ENCODE measurements around the gene SDF4. TPM values are rescaled to one million over a fixed set of nuclear protein-coding genes. Genes with fewer than 3 reads are reported as not detected.

The SDF4 gene
- total RNA-seq: 143 and 151 TPM in 2 replicates
- 59.0 TPM for total RNA-seq (2013)
- polyA plus RNA-seq: 100 and 104 TPM in 2 replicates
- 61.0 and 85.5 TPM in 2 replicates for polyA minus RNA-seq

- H3K4me3 Mint-ChIP-seq: peak within 1 kb of the TSS; percentile 93
- POLR2A ChIA-PET: interaction anchor here (0.7 to 1.0 kb wide), 3 partner anchors 94 to 115 kb away, joined by 3 read pairs; partner anchors contain the start of gene C1orf159
- peaks cover 25 to 30% of the 10 kb centered on the region in 2 donors for H3K4me1 ChIP-seq (ENCODE audit: control insufficient read depth in 2 of 2, insufficient read depth in 2 of 2, low read length in 2 of 2)
These were observed at the start of gene SDF4 for GRCh38 chr1:1231400-1232207. Gene SDF4, minus strand, starts transcription at chr1:1232001. Its CDS starts 3,229 bp downstream, at chr1:1228772.

More at GRCh38 chr1:1231400-1232207, at the start of gene SDF4:
- under 1% methylated on average over 99 of the region's 99 CpGs for WGBS (ENCODE audit: insufficient coverage)
- peak within 1 kb of the TSS; percentile 96 for H3K9ac ChIP-seq (ENCODE audit: low read length)
- H3K36me3 ChIP-seq (replicated peaks in 1 of 2; ENCODE audit: control extremely low read depth in 1 of 2, control insufficient read depth in 1 of 2, extremely low read depth in 1 of 2, insufficient read depth in 2 of 2, low read length in 1 of 2): peaks cover 0 to 27% of the 10 kb centered on the region in 2 experiments
- DNase-seq: peak; percentile 98
- H3K27me3 ChIP-seq (replicated peaks in 1 of 4; ENCODE audit: control extremely low read depth in 1 of 4, control insufficient read depth in 3 of 4, insufficient read depth in 4 of 4, low read length in 3 of 4): no peaks in the 10 kb centered on the region
- TF ChIP-seq CTCF (IDR thresholded peaks at IDR 0.05): no peak
- no peak for TF ChIP-seq EZH2 (IDR thresholded peaks at IDR 0.05; ENCODE audit: borderline replicate concordance, insufficient read depth, low read depth, low read length, poor library complexity, severe bottlenecking)
- ATAC-seq (ENCODE audit: low read depth): peak; percentile 94
- H3K4me3 ChIP-seq (ENCODE audit: control extremely low read depth in 1 of 5, extremely low read depth in 1 of 5, insufficient read depth in 1 of 5, low read depth in 2 of 5, low read length in 4 of 5): peak within 1 kb of the TSS; percentile 86 to 98 (median 90)
- intact Hi-C loops (cut with micrococcal nuclease): loop anchor here (1.0 to 10.0 kb wide), 4 partner anchors 23 to 197 kb away; partner anchors contain the start of genes ACAP3, C1orf159 and PUSL1
- no peaks in the 10 kb centered on the region for H3K9me3 ChIP-seq (ENCODE audit: control extremely low read depth in 1 of 3, control insufficient read depth in 2 of 3, insufficient read depth in 1 of 3, low read length in 2 of 3)
- Mint-ChIP-seq H3K4me1 (peaks cover 33% of the 10 kb centered on the region), H3K9me3 (ENCODE audit: insufficient read depth) (no peaks in the 10 kb centered on the region), H3K27me3 (no peaks in the 10 kb centered on the region), H3K27ac (peak within 1 kb of the TSS; percentile 84)
- peaks cover 74% of the 10 kb centered on the region for H3K79me2 ChIP-seq (ENCODE audit: control insufficient read depth, insufficient read depth, low read length)
- peak within 1 kb of the TSS; percentile 29 to 91 for H3K27ac ChIP-seq (ENCODE audit: low read length in 2 of 2)
- H3K4me2 ChIP-seq (replicated peaks; ENCODE audit: low read depth, low read length, poor library complexity, severe bottlenecking): peak within 1 kb of the TSS; percentile 92
- H4K20me1 ChIP-seq (ENCODE audit: control insufficient read depth, insufficient read depth, low read length, poor library complexity, severe bottlenecking): peaks cover 74% of the 10 kb centered on the region
- CTCF ChIA-PET: interaction anchor here (0.6 to 2.3 kb wide), 5 partner anchors 19 to 113 kb away, joined by 3 to 18 read pairs (median 5); no protein-coding TSS in a partner anchor
- H2AFZ ChIP-seq (ENCODE audit: insufficient read depth, low read depth, low read length, poor library complexity, severe bottlenecking): peak within 1 kb of the TSS; percentile 86

Measured in B cell (primary cell).